ENCODE measurements around the gene WDR6.
"Not testable (repeated sequence)": the region's sequence is repeated elsewhere in the genome, so short reads cannot be mapped to it uniquely, and the experiment has no call there.

WDR6 gene

GRCh38 chr3:48990636-48991469, 16.3 kb upstream of the WDR6 start:
- DNase-seq (ENCODE audit: low read depth), result peak; percentile 26

GRCh38 chr3:48991851-48992545, 15.2 kb upstream of the WDR6 start:
- DNase-seq (ENCODE audit: low read depth), result no peak

GRCh38 chr3:48993834-48994233, 13.4 kb upstream of the WDR6 start:
- no peak for DNase-seq (ENCODE audit: low read depth)

- DNase-seq (ENCODE audit: low read depth), result no peak
Measured at GRCh38 chr3:48996640-48997039, 10.6 kb upstream of the WDR6 start.

GRCh38 chr3:48997102-48997635, 10.0 kb upstream of the WDR6 start:
- DNase-seq (ENCODE audit: low read depth), result no peak

GRCh38 chr3:48997714-48998637, 9.2 kb upstream of the WDR6 start:
- DNase-seq (ENCODE audit: low read depth), result no peak

- no peak for DNase-seq (ENCODE audit: low read depth)
Measured at GRCh38 chr3:48999085-48999858, 7.9 kb upstream of the WDR6 start.

- DNase-seq (ENCODE audit: low read depth), result no peak
Measured at GRCh38 chr3:49001155-49001554, 6.0 kb upstream of the WDR6 start.

GRCh38 chr3:49004352-49005302, 2.6 kb upstream of the WDR6 start:
- DNase-seq (ENCODE audit: low read depth), result no peak

- no peak for DNase-seq (ENCODE audit: low read depth)
Measured at GRCh38 chr3:49005303-49005680, 1.9 kb upstream of the WDR6 start.

GRCh38 chr3:49005998-49006397, 1.2 kb upstream of the WDR6 start:
- DNase-seq (ENCODE audit: low read depth), result no peak

- no peak for DNase-seq (ENCODE audit: low read depth)
Measured at GRCh38 chr3:49006408-49007067, 653 bp upstream of the WDR6 start.

GRCh38 chr3:49007771-49008528, 759 bp downstream of the WDR6 start:
- DNase-seq (ENCODE audit: low read depth), result peak; percentile 87

GRCh38 chr3:49008627-49009026, 1.4 kb downstream of the WDR6 start:
- not testable (repeated sequence) for DNase-seq (ENCODE audit: low read depth)

- DNase-seq (ENCODE audit: low read depth), result no peak
Measured at GRCh38 chr3:49009396-49009795, 2.2 kb downstream of the WDR6 start.

GRCh38 chr3:49012441-49013017, 5.3 kb downstream of the WDR6 start:
- DNase-seq (ENCODE audit: low read depth), result no peak

- no peak for DNase-seq (ENCODE audit: low read depth)
Measured at GRCh38 chr3:49013113-49013737, 6.0 kb downstream of the WDR6 start.
